ENCODE data around the gene SYNDIG1.

DNA sequence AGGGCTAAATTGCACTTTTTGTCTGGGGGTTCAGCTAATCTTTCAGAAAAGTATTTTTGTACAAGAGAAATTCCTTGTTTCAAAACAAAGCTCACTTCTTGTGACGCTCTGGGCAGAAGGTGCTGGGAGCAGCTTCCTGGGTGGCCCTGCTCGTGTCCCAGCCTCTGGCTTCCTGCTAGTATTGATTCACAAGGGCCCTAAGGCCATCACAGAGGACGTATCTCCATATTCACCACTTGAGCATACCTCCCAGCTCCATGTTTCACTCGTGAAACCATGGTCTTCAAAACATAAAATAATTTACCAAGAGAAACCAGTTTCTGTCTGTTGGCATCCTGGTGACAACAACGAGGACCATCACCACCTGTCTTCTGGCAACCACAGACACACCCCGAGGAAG is 49.1 kb downstream of the SYNDIG1 start:
- TF ChIP-seq, protein P1, sequence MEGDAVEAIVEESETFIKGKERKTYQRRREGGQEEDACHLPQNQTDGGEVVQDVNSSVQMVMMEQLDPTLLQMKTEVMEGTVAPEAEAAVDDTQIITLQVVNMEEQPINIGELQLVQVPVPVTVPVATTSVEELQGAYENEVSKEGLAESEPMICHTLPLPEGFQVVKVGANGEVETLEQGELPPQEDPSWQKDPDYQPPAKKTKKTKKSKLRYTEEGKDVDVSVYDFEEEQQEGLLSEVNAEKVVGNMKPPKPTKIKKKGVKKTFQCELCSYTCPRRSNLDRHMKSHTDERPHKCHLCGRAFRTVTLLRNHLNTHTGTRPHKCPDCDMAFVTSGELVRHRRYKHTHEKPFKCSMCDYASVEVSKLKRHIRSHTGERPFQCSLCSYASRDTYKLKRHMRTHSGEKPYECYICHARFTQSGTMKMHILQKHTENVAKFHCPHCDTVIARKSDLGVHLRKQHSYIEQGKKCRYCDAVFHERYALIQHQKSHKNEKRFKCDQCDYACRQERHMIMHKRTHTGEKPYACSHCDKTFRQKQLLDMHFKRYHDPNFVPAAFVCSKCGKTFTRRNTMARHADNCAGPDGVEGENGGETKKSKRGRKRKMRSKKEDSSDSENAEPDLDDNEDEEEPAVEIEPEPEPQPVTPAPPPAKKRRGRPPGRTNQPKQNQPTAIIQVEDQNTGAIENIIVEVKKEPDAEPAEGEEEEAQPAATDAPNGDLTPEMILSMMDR (conservative IDR thresholded peaks at IDR 0.05; ENCODE audit: low read length), result no peak
- TF ChIP-seq EZH2phosphoT487 (IDR thresholded peaks at IDR 0.05; ENCODE audit: borderline replicate concordance, low read depth, low read length), result no peak
